Epidermal melanocyte (primary cell): ENCODE data around the gene PCDHGC5.

Experiments
- DNase-seq: peaks from one replicate; pipeline ENCODE4 v3.0.0; 2011; ENCODE audit warnings: low spot score; ENCODE audit not compliant: insufficient read length

The PCDHGC5 gene

GRCh38 chr5:141529873-141530272 lies 41.0 kb downstream of the PCDHGC5 start:
- DNase-seq, result no peak

- DNase-seq, result no peak
Observed at GRCh38 chr5:141532726-141533125, 43.8 kb downstream of the PCDHGC5 start.

GRCh38 chr5:141533897-141534296 lies 45.0 kb downstream of the PCDHGC5 start:
- no peak for DNase-seq

- DNase-seq, result no peak
Observed at GRCh38 chr5:141534492-141535213, 45.8 kb downstream of the PCDHGC5 start.
